ENCODE measurements around the gene NDE1.

The NDE1 gene

DNA sequence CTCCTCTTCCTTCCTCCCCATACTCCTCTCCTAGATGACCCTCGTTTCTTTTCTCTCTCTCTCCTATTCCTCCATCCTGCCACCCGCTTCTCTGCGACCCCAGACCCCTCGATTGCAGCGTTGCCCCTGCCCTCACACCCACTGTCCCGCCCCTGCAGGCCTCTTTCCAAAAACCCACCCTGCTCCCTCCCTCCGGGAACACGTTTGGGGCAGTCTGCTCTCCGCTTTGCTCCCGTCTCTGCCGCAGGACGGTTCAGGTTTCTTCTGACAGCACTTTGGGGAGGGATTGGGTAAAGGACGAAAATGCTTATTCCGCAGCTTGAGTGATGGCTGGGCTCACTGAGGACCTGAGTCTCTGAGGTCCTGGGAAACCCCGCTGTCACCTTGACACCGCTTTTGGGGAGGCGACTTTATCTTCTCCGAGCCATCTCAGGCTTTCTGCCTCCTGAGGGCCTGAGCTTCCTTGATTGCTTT, 690 bp downstream of the NDE1 start:
- peaks cover 32% of the 10 kb centered on the region for H3K36me3 ChIP-seq (ENCODE audit: insufficient read depth, low read length)
- peaks cover 50% of the 10 kb centered on the region for H3K79me2 ChIP-seq (ENCODE audit: insufficient read depth, low read length)
- no peaks in the 10 kb centered on the region for H3K9me3 ChIP-seq (ENCODE audit: low read length)
- TF ChIP-seq, protein P1, sequence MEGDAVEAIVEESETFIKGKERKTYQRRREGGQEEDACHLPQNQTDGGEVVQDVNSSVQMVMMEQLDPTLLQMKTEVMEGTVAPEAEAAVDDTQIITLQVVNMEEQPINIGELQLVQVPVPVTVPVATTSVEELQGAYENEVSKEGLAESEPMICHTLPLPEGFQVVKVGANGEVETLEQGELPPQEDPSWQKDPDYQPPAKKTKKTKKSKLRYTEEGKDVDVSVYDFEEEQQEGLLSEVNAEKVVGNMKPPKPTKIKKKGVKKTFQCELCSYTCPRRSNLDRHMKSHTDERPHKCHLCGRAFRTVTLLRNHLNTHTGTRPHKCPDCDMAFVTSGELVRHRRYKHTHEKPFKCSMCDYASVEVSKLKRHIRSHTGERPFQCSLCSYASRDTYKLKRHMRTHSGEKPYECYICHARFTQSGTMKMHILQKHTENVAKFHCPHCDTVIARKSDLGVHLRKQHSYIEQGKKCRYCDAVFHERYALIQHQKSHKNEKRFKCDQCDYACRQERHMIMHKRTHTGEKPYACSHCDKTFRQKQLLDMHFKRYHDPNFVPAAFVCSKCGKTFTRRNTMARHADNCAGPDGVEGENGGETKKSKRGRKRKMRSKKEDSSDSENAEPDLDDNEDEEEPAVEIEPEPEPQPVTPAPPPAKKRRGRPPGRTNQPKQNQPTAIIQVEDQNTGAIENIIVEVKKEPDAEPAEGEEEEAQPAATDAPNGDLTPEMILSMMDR (IDR thresholded peaks at IDR 0.05; ENCODE audit: low read length): no peak
- no peak overlapping the region for H2AFZ ChIP-seq (ENCODE audit: low read length)
- no peaks in the 10 kb centered on the region for H3F3A ChIP-seq (ENCODE audit: insufficient read depth, low read length)
- no peaks in the 10 kb centered on the region for H3K27me3 ChIP-seq (ENCODE audit: insufficient read depth, low read length)
- peak overlapping the region; percentile 79 for H3K4me3 ChIP-seq (ENCODE audit: low read depth, low read length, poor library complexity, severe bottlenecking)
- H3K4me1 ChIP-seq (ENCODE audit: insufficient read depth, low read length, severe bottlenecking): peaks cover 36% of the 10 kb centered on the region
- no peaks in the 10 kb centered on the region for H4K20me1 ChIP-seq (ENCODE audit: insufficient read depth, low read length)
- H3K27ac ChIP-seq (ENCODE audit: low read depth, low read length, poor library complexity, severe bottlenecking): peak overlapping the region; percentile 69
- peak overlapping the region; percentile 98 for H3K9ac ChIP-seq (ENCODE audit: low read length)
- H3K9me2 ChIP-seq (ENCODE audit: low read depth, low read length): no peaks in the 10 kb centered on the region
- peak overlapping the region; percentile 80 for H3K4me2 ChIP-seq (ENCODE audit: low read length)

DNA sequence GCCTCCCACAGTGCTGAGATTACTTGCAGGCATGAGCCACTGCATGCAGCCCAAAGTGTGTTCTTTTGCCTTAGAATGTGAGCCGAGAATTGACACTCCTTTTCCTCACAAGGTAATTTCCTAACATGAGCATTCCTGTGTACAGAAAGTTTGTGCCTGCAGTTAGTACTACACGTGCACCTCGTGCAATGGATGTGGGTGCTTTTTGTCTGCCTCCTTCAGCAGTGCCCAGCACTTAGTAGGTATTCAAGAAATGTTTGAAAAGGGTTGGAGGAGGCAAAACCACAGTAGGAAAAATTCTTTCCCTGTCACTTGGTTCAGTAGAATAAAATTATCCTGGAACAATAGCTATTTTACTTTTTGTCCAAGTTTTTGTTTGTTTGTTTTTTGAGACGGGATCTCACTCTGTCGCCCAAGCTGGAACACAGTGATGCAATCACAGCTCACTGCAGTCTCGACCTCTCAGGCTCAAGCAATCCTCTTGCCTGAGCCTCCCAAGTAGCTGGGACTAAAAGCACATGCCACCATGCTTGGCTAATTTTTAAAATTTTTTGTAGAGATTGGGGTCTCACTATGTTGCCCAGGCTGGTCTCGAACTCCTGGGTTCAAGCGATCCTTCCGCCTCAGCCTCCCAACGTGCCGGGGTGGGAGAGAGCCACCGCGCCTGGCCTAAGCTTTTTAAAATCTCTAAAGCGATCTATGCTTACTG, 2.4 kb downstream of the NDE1 start:
- Histone ChIP-seq H3F3A (ENCODE audit: insufficient read depth, low read length) (no peaks in the 10 kb centered on the region), H3K4me2 (ENCODE audit: low read length) (peak overlapping the region; percentile 80), H3K4me1 (ENCODE audit: insufficient read depth, low read length, severe bottlenecking) (peaks cover 39% of the 10 kb centered on the region), H3K36me3 (ENCODE audit: insufficient read depth, low read length) (peaks cover 32% of the 10 kb centered on the region), H3K4me3 (ENCODE audit: low read depth, low read length, poor library complexity, severe bottlenecking) (peak overlapping the region; percentile 79), H3K27me3 (ENCODE audit: insufficient read depth, low read length) (no peaks in the 10 kb centered on the region), H3K9ac (ENCODE audit: low read length) (no peak overlapping the region; the same call in 1 of the 2 replicates), H3K79me2 (ENCODE audit: insufficient read depth, low read length) (peaks cover 60% of the 10 kb centered on the region), H3K27ac (ENCODE audit: low read depth, low read length, poor library complexity, severe bottlenecking) (peak overlapping the region; percentile 69), H3K9me3 (ENCODE audit: low read length) (no peaks in the 10 kb centered on the region), H3K9me2 (ENCODE audit: low read depth, low read length) (no peaks in the 10 kb centered on the region), H4K20me1 (ENCODE audit: insufficient read depth, low read length) (no peaks in the 10 kb centered on the region), H2AFZ (ENCODE audit: low read length) (no peak overlapping the region)
- TF ChIP-seq, protein P1 (IDR thresholded peaks at IDR 0.05; ENCODE audit: low read length): no peak
- TF ChIP-seq EZH2 (IDR thresholded peaks at IDR 0.05; ENCODE audit: borderline replicate concordance, low read length): no peak

DNA sequence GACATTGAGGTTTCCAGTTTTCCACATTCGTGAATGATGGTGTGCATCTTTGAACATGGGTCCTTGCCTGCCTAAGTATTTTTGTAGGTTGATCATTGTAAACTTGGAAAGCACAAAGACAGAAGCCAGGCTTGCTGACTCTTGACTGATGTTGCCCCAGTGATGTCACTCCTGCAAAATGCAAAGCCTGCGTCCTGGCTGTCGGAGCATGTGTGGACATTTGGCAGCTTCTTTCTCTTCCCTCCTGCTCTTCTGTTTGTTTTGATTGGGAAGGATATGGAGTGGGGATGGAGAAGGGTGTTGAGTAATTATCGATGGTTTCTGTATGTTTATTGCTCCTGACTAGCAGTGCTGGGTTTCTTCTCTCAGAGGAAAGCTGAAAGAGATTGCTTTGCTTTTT, 3.2 kb downstream of the NDE1 start:
- peak overlapping the region; percentile 79 for H3K4me3 ChIP-seq (ENCODE audit: low read depth, low read length, poor library complexity, severe bottlenecking)
- H3K27me3 ChIP-seq (ENCODE audit: insufficient read depth, low read length): no peaks in the 10 kb centered on the region
- H3F3A ChIP-seq (ENCODE audit: insufficient read depth, low read length): no peaks in the 10 kb centered on the region
- H3K9me3 ChIP-seq (ENCODE audit: low read length): no peaks in the 10 kb centered on the region
- H3K4me1 ChIP-seq (ENCODE audit: insufficient read depth, low read length, severe bottlenecking): peaks cover 47% of the 10 kb centered on the region
- H3K9me2 ChIP-seq (ENCODE audit: low read depth, low read length): no peaks in the 10 kb centered on the region
- no peaks in the 10 kb centered on the region for H4K20me1 ChIP-seq (ENCODE audit: insufficient read depth, low read length)
- peaks cover 32% of the 10 kb centered on the region for H3K36me3 ChIP-seq (ENCODE audit: insufficient read depth, low read length)
- H3K4me2 ChIP-seq (ENCODE audit: low read length): peak overlapping the region; percentile 80
- no peak overlapping the region for H2AFZ ChIP-seq (ENCODE audit: low read length)
- peak overlapping the region; percentile 42 for H3K27ac ChIP-seq (ENCODE audit: low read depth, low read length, poor library complexity, severe bottlenecking)
- TF ChIP-seq, protein P1 (IDR thresholded peaks at IDR 0.05; ENCODE audit: low read length): no peak
- no peak for TF ChIP-seq EZH2 (IDR thresholded peaks at IDR 0.05; ENCODE audit: borderline replicate concordance, low read length)
- H3K79me2 ChIP-seq (ENCODE audit: insufficient read depth, low read length): peaks cover 64% of the 10 kb centered on the region
- H3K9ac ChIP-seq (ENCODE audit: low read length): no peak overlapping the region; the same call in 1 of the 2 replicates
